NCI-H2196 treated with DMSO at 0.1 percent for 48 hours (cell line): ENCODE data around the gene BLOC1S2.
A peak's percentile ranks its signal among the peaks of the same experiment; 100 is the strongest.
"Not testable (repeated sequence)": the region's sequence is repeated elsewhere in the genome, so short reads cannot be mapped to it uniquely, and the experiment has no call there.

Experiments
- DNase-seq: peaks from one replicate; lab custom pipeline; 2025; ENCODE audit not compliant: unreplicated experiment; lab: John Stamatoyannopoulos, UW

BLOC1S2 gene

GRCh38 chr10:100286051-100287033 lies at the start of gene BLOC1S2:
Gene BLOC1S2, minus strand, starts transcription at chr10:100286680. Its CDS starts 21 bp downstream, at chr10:100286659.
- DNase-seq = peak; percentile 12

- no peak for DNase-seq
Measured at GRCh38 chr10:100334762-100335161, 48.3 kb upstream of the BLOC1S2 start.

- DNase-seq = no peak
Measured at GRCh38 chr10:100333661-100334440, 47.4 kb upstream of the BLOC1S2 start.

- DNase-seq = no peak
Measured at GRCh38 chr10:100333106-100333505, 46.6 kb upstream of the BLOC1S2 start.

GRCh38 chr10:100330079-100330478 lies 43.6 kb upstream of the BLOC1S2 start, which contains the start of gene PKD2L1:
Gene PKD2L1, minus strand, starts transcription at chr10:100330228. Its CDS starts 125 bp downstream, at chr10:100330103.
- DNase-seq = no peak

GRCh38 chr10:100328198-100328597 lies 41.7 kb upstream of the BLOC1S2 start:
- no peak for DNase-seq

GRCh38 chr10:100327718-100328009 lies 41.2 kb upstream of the BLOC1S2 start:
- DNase-seq = no peak

- DNase-seq = no peak
Measured at GRCh38 chr10:100327007-100327717, 40.7 kb upstream of the BLOC1S2 start.

GRCh38 chr10:100325158-100325557 lies 38.7 kb upstream of the BLOC1S2 start:
- DNase-seq = no peak

- no peak for DNase-seq
Measured at GRCh38 chr10:100319707-100320402, 33.4 kb upstream of the BLOC1S2 start.

GRCh38 chr10:100318207-100318606 lies 31.7 kb upstream of the BLOC1S2 start:
- DNase-seq = no peak

GRCh38 chr10:100315615-100316014 lies 29.1 kb upstream of the BLOC1S2 start:
- no peak for DNase-seq

- no peak for DNase-seq
Measured at GRCh38 chr10:100311298-100311697, 24.8 kb upstream of the BLOC1S2 start.

- DNase-seq = no peak
Measured at GRCh38 chr10:100307684-100308083, 21.2 kb upstream of the BLOC1S2 start.

GRCh38 chr10:100306861-100307260 lies 20.4 kb upstream of the BLOC1S2 start:
- DNase-seq = no peak

- DNase-seq = no peak
Measured at GRCh38 chr10:100304414-100304813, 17.9 kb upstream of the BLOC1S2 start.

GRCh38 chr10:100303724-100304319 lies 17.3 kb upstream of the BLOC1S2 start:
- DNase-seq = no peak

GRCh38 chr10:100301123-100301522 lies 14.6 kb upstream of the BLOC1S2 start:
- not testable (repeated sequence) for DNase-seq

- DNase-seq = no peak
Measured at GRCh38 chr10:100297242-100297641, 10.8 kb upstream of the BLOC1S2 start.

- no peak for DNase-seq
Measured at GRCh38 chr10:100293066-100293465, 6.6 kb upstream of the BLOC1S2 start.
